Right atrium auricular region (tissue), 2 donors: ENCODE data around the gene DLL1. TPM values are rescaled to one million over a fixed set of nuclear protein-coding genes. Genes with fewer than 3 reads are reported as not detected.

ENCODE experiments used
- DNase-seq: peaks from one replicate; pipeline ENCODE4 v3.0.0-alpha.2; 2019; ENCODE audit warnings: low spot score
- H3K27ac ChIP-seq, 2 donors: fragments of 200-600 bp; sonication (generic); 1 replicate in 1 of 2; 2 replicates in 1 of 2; pipeline ENCODE4 v1.5.1; 2016 to 2019
- H3K27me3 ChIP-seq, 2 donors: fragments of 200-600 bp; sonication (generic); one replicate each; pipeline versions ENCODE4 v1.5.1 to v1.6.0; 2017 to 2019
- H3K36me3 ChIP-seq: fragments of 200-600 bp; sonication (generic); one replicate; pipeline ENCODE4 v1.5.1; 2016
- H3K4me1 ChIP-seq, 2 donors: fragments of 200-600 bp; sonication (generic); one replicate each; pipeline versions ENCODE4 v1.5.1 to v1.6.0; 2017 to 2019
- H3K4me3 ChIP-seq, 2 donors: fragments of 200-600 bp; sonication (generic); 1 replicate in 1 of 2; 2 replicates in 1 of 2; pipeline ENCODE4 v1.5.1; 2017 to 2019; ENCODE audit warnings: mild to moderate bottlenecking in 1 of 2, moderate library complexity in 1 of 2
- H3K9me3 ChIP-seq, 2 donors: fragments of 200-600 bp; sonication (generic); one replicate each; pipeline ENCODE4 v1.5.1; 2019
- CTCF ChIP-seq, 2 donors: fragments of 200-600 bp; sonication (generic); IDR thresholded peaks; one replicate each; pipeline ENCODE4 v1.5.1; 2019; ENCODE audit warnings: antibody characterized with exemption in 2 of 2
- total RNA-seq, 2 donors: library from RNA; depleted of rRNA; stranded (reverse); fragments of >200 nt; gene quantifications; one replicate each; pipeline ENCODE4 v1.1.0, GENCODE V29; 2016

Gene DLL1
- total RNA-seq, 2 donors from 2014 or later: 11.2 to 22.0 TPM

- Histone ChIP-seq H3K27me3 (no peaks in the 10 kb centered on the region), H3K9me3 (no peaks in the 10 kb centered on the region), H3K36me3 (no peaks in the 10 kb centered on the region), H3K4me3 (peak overlapping the region in 1 of 2 donors; percentile 21), H3K4me1 (peaks cover 0 to 20% of the 10 kb centered on the region in 2 donors), H3K27ac (no peak overlapping the region)
- TF ChIP-seq CTCF (IDR thresholded peaks at IDR 0.05): peak in 1 of 2 donors; percentile 13
- DNase-seq: no peak
These were observed 43.6 kb downstream of the DLL1 start for GRCh38 chr6:170247178-170247701.

- no peak for DNase-seq
- Histone ChIP-seq H3K27me3 (no peaks in the 10 kb centered on the region), H3K36me3 (no peaks in the 10 kb centered on the region), H3K4me1 (peaks cover 0 to 20% of the 10 kb centered on the region in 2 donors), H3K9me3 (no peaks in the 10 kb centered on the region), H3K27ac (no peak overlapping the region), H3K4me3 (no peak overlapping the region)
- TF ChIP-seq CTCF (IDR thresholded peaks at IDR 0.05): no peak
These were observed 45.3 kb downstream of the DLL1 start for GRCh38 chr6:170245475-170245992.

- no peak overlapping the region for H3K4me3 ChIP-seq
- no peak for DNase-seq
- no peak for TF ChIP-seq CTCF (IDR thresholded peaks at IDR 0.05)
- no peaks in the 10 kb centered on the region for H3K9me3 ChIP-seq
- no peaks in the 10 kb centered on the region for H3K36me3 ChIP-seq
- no peaks in the 10 kb centered on the region for H3K27me3 ChIP-seq
- no peak overlapping the region for H3K27ac ChIP-seq
- peaks cover 0 to 20% of the 10 kb centered on the region in 2 donors for H3K4me1 ChIP-seq
These were observed 46.0 kb downstream of the DLL1 start for GRCh38 chr6:170244721-170245474.

GRCh38 chr6:170243791-170244291 is 47.0 kb downstream of the DLL1 start:
- H3K27me3 ChIP-seq: no peaks in the 10 kb centered on the region
- no peak for TF ChIP-seq CTCF (IDR thresholded peaks at IDR 0.05)
- no peak overlapping the region for H3K4me3 ChIP-seq
- H3K9me3 ChIP-seq: no peaks in the 10 kb centered on the region
- H3K4me1 ChIP-seq: peaks cover 0 to 18% of the 10 kb centered on the region in 2 donors
- no peak for DNase-seq
- no peaks in the 10 kb centered on the region for H3K36me3 ChIP-seq
- no peak overlapping the region for H3K27ac ChIP-seq

GRCh38 chr6:170243386-170243785 is 47.5 kb downstream of the DLL1 start:
- Histone ChIP-seq H3K4me1 (peaks cover 0 to 14% of the 10 kb centered on the region in 2 donors), H3K36me3 (no peaks in the 10 kb centered on the region), H3K9me3 (no peaks in the 10 kb centered on the region), H3K4me3 (no peak overlapping the region), H3K27me3 (no peaks in the 10 kb centered on the region), H3K27ac (no peak overlapping the region)
- no peak for DNase-seq
- TF ChIP-seq CTCF (IDR thresholded peaks at IDR 0.05): no peak
